IPS DF 4.7 (cell line): ENCODE results near the gene ETV3.
"Not testable (repeated sequence)": the region's sequence is repeated elsewhere in the genome, so short reads cannot be mapped to it uniquely, and the experiment has no call there.

ENCODE experiments used
- DNase-seq: peaks from one replicate; pipeline ENCODE4 v3.0.0-alpha.2; 2013; ENCODE audit warnings: low spot score; ENCODE audit errors: extremely low read depth

Gene ETV3

GRCh38 chr1:157138220-157139051 lies at the start of gene ETV3:
ETV3 (minus strand) TSS chr1:157138395; CDS start chr1:157136352, 2,043 bp downstream.
- no peak for DNase-seq

- no peak for DNase-seq
These were observed 48.2 kb upstream of the ETV3 start for GRCh38 chr1:157186281-157186992.

DNA sequence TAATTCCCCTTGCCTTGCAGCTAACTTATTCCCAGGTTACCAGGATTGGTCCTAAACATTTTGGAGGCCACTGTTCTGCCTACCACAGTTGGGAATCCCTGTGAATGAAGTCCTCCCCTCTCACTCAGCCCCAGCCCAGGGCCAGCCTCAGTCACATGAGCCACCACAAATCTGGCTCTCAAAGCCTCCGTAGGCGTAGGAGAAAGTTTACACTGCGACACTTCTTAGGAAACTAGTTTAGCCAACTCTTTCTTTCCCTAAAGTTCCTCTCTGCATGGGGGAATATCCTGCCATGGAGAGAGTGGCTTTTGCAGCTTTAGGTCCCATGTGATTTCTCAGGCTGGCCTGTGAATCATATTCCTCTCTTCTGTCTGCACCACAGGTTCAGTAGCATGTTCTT lies 45.7 kb upstream of the ETV3 start:
- DNase-seq, result no peak

DNA sequence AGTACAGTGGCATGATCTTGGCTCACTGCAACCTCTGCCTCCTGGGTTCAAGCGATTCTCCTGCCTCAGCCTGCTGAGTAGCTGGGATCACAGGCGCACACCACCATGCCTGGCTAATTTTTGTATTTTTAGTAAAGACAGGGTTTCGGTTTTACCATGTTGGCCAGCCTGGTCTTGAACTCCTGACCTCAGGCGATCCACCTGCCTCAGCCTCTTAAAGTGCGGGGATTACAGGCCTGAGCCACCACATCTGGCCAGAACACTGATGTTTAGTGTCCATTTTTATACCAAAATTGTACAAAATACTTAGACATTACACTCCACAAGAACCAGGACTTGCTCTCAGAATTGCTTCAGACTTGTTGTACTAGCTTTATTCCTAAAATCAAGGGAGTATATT lies 44.2 kb upstream of the ETV3 start:
- DNase-seq, result not testable (repeated sequence)

DNA sequence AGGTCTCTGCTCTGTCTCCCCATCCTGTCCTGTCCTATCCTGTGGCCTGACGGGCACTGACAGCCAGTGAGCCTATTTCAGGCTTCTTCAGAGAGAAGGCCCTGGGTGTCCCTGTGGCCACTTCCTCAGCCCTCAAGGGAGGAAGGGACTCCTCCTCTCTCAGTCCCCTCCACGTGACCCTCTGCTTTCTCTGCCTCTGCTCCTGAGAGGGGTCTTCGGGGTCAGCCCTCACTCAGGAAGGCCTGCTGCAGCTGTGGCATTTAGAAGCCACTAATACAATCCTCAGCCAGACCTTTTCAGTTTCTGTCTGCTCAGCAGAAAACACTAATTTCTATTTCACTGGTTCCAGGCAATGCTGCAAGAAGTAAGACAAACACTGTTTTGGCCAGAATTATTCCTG lies 43.6 kb upstream of the ETV3 start:
- DNase-seq, result no peak

- no peak for DNase-seq
These were observed 43.1 kb upstream of the ETV3 start for GRCh38 chr1:157181258-157181657.

DNA sequence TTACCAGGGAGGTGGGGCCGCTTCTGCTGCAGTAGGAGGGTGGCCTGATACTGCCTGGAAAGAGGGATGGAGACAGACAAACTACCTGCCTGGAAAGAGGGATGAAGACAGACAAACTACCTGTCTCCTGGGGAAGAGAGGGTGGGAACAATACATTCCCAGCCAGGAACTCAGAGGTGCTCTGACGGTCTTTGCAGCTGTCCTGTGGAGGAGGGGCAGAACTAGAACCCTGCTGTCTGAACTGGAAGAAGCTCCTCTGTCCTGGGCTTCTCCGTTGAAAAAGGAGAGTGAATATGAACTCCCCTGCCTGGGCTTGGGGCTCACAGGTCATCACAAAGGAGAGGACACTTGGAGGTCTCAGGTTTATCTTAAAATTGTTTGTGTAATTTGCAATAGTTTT lies 40.3 kb upstream of the ETV3 start:
- DNase-seq, result no peak

DNA sequence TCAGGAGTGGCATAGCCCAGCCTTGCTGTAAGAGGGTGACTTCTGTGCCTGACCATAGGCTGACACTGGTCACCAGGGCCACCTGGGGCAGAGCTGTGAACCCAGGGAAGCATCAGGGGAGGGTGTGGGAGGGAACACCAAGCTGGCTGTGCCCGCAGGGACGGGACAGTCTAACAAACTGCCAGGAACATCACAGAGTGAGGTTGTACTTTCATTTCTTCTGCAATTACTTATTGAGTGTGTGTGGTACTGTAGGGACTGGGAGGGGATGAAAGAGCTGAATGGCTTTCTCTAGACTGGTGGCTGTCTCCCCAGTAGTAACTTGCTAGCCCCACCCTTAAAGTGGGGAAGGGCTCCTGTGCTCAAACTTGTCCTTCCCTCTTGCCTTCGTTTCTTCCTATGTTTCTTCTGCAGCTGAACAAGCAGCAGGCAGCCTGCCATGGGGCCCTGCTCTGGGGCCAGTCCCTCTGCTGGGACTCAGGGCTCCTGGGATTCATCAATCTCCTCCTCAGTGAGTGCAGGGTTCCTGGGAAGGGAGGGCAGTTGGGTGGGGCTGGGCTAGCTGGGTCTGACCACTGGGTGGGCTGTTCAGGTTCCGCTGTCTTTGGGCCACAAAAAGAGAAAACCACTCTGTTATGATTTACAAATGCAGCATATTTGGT lies 39.7 kb upstream of the ETV3 start:
- no peak for DNase-seq

DNA sequence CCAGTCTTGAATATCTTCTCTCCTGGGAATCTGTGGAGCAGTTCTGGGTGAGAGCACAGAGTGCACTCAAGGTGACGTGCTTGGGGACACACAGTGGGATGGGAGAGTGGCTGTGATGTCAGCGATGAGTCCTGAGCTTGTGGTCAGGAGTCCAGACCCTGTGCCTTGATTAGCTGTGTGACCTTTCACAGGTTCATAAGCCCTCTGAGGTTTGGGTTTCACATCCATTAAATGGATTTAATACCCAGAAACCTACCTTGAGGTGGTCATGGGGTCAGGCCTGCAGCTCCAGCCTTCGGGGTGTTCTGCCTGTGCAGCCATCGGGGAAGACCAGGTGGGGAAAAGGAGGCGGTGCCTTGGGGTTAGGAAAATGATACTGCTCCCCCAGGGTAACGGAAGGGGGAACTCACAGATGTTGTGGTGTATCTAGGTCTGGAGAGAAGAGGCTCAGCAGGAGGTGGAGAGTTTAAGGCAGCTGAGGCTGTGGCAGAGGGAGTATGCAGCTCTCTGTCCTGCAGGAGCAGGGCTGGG lies 38.5 kb upstream of the ETV3 start:
- no peak for DNase-seq

GRCh38 chr1:157176016-157176415 lies 37.8 kb upstream of the ETV3 start:
- no peak for DNase-seq

- DNase-seq, result no peak
These were observed 35.8 kb upstream of the ETV3 start for GRCh38 chr1:157173900-157174410.

- not testable (repeated sequence) for DNase-seq
These were observed 35.0 kb upstream of the ETV3 start for GRCh38 chr1:157173241-157173640.

DNA sequence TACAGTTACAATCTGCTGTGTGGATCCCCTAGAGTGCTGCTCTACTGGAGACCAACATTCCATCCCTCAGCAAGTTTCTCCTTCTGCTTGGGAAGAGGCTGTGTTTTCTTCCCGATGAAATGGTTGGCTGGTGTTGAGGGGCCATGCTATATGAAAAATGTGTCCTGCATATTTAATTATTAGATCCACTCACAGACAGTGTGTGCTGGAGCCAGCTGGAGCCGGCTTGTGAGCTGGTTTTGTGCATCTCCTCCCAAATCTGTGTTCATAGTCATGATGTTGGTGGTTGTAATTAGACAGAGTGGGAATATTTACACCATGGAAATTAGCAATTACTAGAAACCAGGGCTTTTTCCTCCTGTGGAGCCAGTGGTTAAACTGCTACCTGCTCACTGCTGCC lies 34.4 kb upstream of the ETV3 start:
- DNase-seq, result not testable (repeated sequence)

- DNase-seq, result not testable (repeated sequence)
These were observed 33.8 kb upstream of the ETV3 start for GRCh38 chr1:157171903-157172503.

DNA sequence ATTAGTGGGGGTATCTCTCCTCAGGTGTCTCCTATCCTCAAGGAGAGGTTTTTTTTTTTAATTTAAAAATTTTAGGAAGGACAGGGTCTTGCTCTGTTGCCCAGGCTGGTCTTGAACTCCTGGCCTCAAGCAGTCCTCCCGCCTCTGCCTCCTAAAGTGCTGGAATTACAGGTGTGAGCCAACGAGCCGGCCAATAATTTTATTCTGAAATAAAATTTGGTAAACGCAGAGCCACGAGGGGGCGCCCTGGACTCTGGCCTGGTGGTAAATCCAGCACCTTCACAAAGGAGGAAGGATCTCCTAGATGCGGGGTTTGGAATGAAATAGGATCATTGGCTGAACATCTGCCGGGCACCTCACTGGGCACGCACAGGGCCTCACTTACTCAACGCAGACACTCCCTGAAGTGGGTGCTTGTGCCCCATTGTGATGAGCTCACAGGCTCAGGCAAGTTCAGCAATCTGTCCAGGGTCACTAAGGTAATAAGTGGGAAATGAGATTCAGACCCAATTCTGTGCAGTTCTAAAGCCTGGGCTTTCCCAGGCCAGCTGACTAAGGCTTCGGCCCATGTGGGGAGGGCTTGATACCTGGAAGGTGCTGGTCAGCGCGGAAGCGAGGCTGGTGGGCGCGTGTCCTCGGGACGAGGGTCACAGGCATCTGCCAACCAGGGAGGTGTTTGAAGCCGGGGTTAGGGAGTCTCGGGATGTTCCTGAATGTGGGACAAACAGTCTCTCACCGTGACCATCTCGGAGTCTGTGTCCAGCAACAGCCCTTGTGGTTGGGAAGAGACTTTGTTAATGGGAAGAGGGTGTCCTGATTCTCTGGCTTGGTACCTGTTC lies 32.7 kb upstream of the ETV3 start:
- DNase-seq, result no peak

DNA sequence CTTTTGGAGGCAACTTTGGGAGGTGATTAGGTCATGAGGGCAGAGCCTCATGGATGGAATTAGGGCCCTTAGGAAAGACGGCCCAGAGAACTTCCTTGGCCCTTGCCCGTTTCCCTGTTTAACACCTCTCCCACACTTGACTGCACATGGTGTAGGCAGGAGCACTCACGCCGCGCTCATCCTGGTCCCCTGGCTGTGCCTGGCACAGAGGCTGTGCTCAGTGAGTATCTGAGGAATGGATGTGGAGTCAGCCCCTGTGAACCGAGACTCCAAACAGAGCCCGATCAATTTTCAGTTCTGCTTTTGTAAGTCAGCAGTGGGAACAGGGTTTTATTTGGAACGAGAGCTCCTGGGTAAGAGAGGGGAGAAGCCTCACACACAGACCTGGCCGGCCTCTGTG lies 29.8 kb upstream of the ETV3 start:
- no peak for DNase-seq

DNA sequence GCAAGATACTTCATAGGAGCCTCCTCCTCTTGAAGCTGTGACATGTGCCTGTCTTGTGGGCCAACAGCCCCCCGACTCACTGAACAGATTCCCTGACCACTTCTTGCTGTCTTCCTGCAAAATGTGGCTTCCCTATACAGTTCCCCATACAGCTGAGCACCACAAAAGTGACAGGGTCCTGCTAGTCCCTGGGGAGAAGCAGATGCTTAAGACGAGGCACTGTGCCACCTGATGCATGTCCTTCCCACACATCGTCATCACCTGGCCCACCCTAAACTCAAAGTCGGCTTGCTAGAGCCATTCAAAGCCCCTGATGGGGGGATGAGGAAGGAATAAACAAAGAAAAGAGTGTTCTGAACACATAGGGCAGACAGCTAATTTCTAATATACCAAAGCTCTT lies 29.2 kb upstream of the ETV3 start:
- no peak for DNase-seq

GRCh38 chr1:157166590-157166989 lies 28.4 kb upstream of the ETV3 start:
- DNase-seq, result no peak

DNA sequence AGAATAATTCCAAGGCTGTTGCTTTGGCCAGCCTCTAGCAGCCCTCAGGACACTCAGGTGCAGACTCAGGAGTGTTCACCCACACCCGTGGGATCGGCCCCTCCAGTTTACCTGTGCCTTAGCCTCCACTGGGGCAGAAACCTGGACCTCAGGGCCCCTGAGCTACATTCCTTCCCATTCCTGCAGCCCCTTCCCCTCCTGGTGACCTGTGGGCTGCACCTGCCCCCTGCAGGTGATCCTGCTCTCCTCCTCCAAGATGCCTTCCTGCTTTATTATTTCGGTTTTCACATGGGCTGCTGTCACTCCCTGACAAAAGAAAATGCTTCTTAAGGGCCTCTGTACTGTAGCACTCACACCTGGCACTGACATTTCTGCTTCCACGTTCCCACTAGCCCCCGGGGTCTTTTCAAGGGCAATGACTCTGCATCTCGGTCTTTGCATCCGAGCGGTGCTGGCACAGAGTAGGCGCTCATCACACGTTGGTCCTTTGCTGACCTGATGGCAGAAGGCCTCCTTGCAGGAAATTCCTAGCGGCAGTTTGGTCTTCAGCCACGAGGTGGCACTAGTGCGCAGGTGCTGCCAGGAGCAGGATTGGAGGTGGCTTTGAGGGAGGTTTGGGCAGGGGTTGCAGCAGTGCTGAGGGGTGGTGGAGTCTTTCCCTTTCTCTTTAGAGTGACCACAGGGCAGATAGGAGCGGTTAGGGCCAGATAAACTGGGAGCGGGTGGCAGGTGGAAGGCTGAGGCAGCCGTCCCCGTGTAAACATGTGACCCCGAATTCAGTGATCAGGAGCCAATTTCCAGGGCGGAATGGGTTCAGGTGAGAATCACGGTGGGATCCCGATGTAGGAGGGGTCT lies 25.3 kb upstream of the ETV3 start:
- DNase-seq, result no peak

GRCh38 chr1:157162345-157162744 lies 24.1 kb upstream of the ETV3 start:
- DNase-seq, result no peak
